ENCODE data around the gene ABCG8. TPM values are rescaled to one million over a fixed set of nuclear protein-coding genes. Genes with fewer than 3 reads are reported as not detected.
"Not testable (repeated sequence)": the region's sequence is repeated elsewhere in the genome, so short reads cannot be mapped to it uniquely, and the experiment has no call there.

The ABCG8 gene
- total RNA-seq, 1 donor from 2014 or later = not detected

- DNase-seq (ENCODE audit: low spot score) = not testable (repeated sequence)
These were observed 72.5 kb downstream of the ABCG8 start for GRCh38 chr2:43911136-43911790.

GRCh38 chr2:43924463-43924862 is 85.7 kb downstream of the ABCG8 start:
- DNase-seq (ENCODE audit: low spot score) = no peak

- DNase-seq (ENCODE audit: low spot score) = no peak
These were observed 86.7 kb downstream of the ABCG8 start for GRCh38 chr2:43925431-43925830.

- DNase-seq (ENCODE audit: low spot score) = no peak
These were observed 88.7 kb downstream of the ABCG8 start for GRCh38 chr2:43927442-43927841.

GRCh38 chr2:43931293-43931692 is 92.5 kb downstream of the ABCG8 start:
- DNase-seq (ENCODE audit: low spot score) = no peak

Other genes with a start within 250 kb of the ABCG8 start
- gene THADA, start 242.9 kb upstream of the ABCG8 start, total RNA-seq = 59.3 TPM
- 9.8 TPM for gene PLEKHH2, start 201.7 kb upstream of the ABCG8 start, total RNA-seq
- 0.99 TPM for gene C1GALT1C1L, start 162.5 kb upstream of the ABCG8 start, total RNA-seq
- gene DYNC2LI1, start 64.9 kb upstream of the ABCG8 start, total RNA-seq = 35.6 TPM
- not detected for gene ABCG5, start 132 bp upstream of the ABCG8 start, total RNA-seq
- gene LRPPRC, start 157.0 kb downstream of the ABCG8 start, total RNA-seq = 119 TPM

All from ureter (tissue), 1 donor.